Stimulated activated CD8-positive, alpha-beta memory T cell treated with anti-CD3 and anti-CD28 coated beads, Interleukin-7, amount 100 ng/mL, for 1 hour (primary cell): ENCODE results near the gene METTL26.

Source experiments
- DNase-seq, 2 donors: peaks; one replicate each; pipeline ENCODE4 v3.0.0-alpha.2; 2020; ENCODE audit warnings: low read depth in 2 of 2

The METTL26 gene

GRCh38 chr16:658679-659571, 22.8 kb upstream of the METTL26 start:
- no peak for DNase-seq

GRCh38 chr16:657487-657886, 21.4 kb upstream of the METTL26 start:
- no peak for DNase-seq

- DNase-seq = no peak
These were observed 17.9 kb upstream of the METTL26 start for GRCh38 chr16:654034-654433.

- DNase-seq = no peak
These were observed 16.6 kb upstream of the METTL26 start for GRCh38 chr16:652454-653305.

GRCh38 chr16:651844-652243, 15.7 kb upstream of the METTL26 start:
- no peak for DNase-seq

- no peak for DNase-seq
These were observed 13.5 kb upstream of the METTL26 start for GRCh38 chr16:649631-650030.

GRCh38 chr16:648781-649589, 12.9 kb upstream of the METTL26 start, which contains the start of gene WDR90:
TSS of gene WDR90 (plus strand) at chr16:649365. CDS start at chr16:649417, 52 bp downstream.
- peak; percentile 82 to 85 for DNase-seq

GRCh38 chr16:648071-648780, 12.1 kb upstream of the METTL26 start:
- no peak for DNase-seq

- DNase-seq = no peak
These were observed 11.2 kb upstream of the METTL26 start for GRCh38 chr16:647173-647902.

- DNase-seq = no peak
These were observed 10.6 kb upstream of the METTL26 start for GRCh38 chr16:646679-647172.

- no peak for DNase-seq
These were observed 10.0 kb upstream of the METTL26 start for GRCh38 chr16:645852-646678.

- DNase-seq = no peak
These were observed 8.5 kb upstream of the METTL26 start for GRCh38 chr16:644556-644955.

GRCh38 chr16:643050-643368, 6.9 kb upstream of the METTL26 start:
- DNase-seq = no peak

- DNase-seq = no peak
These were observed 6.3 kb upstream of the METTL26 start for GRCh38 chr16:642189-643049.

GRCh38 chr16:641326-642188, 5.5 kb upstream of the METTL26 start, which contains the start of gene MCRIP2:
TSS of gene MCRIP2 (plus strand) at chr16:641828. CDS start at chr16:641992, 164 bp downstream.
- peak in 1 of 2 donors; percentile 31 for DNase-seq

GRCh38 chr16:640614-641013, 4.5 kb upstream of the METTL26 start:
- DNase-seq = no peak

- DNase-seq = no peak
These were observed 2.7 kb upstream of the METTL26 start for GRCh38 chr16:638836-639235.
